ENCODE measurements around the gene GLUD2.
"Not testable (repeated sequence)": the region's sequence is repeated elsewhere in the genome, so short reads cannot be mapped to it uniquely, and the experiment has no call there.

- TF ChIP-seq CTCF, POLR2A (IDR thresholded peaks at IDR 0.05): not testable (repeated sequence)
Measured at GRCh38 chrX:121047441-121048419, at the start of gene GLUD2.

All from thyroid gland (tissue), 4 donors.